HG03378 (cell line): ENCODE measurements around the gene PSMB5.
A peak's percentile ranks its signal among the peaks of the same experiment; 100 is the strongest.

ENCODE experiments used
- ATAC-seq: cut with Tn5 transposase; IDR thresholded peaks from one replicate; pipeline ENCODE4 v1.9.1; 2021; ENCODE audit warnings: mild to moderate bottlenecking, moderate library complexity; ENCODE audit not compliant: unreplicated experiment

PSMB5 gene

GRCh38 chr14:22995889-22996625 is 38.6 kb downstream of the PSMB5 start:
- no peak for ATAC-seq

DNA sequence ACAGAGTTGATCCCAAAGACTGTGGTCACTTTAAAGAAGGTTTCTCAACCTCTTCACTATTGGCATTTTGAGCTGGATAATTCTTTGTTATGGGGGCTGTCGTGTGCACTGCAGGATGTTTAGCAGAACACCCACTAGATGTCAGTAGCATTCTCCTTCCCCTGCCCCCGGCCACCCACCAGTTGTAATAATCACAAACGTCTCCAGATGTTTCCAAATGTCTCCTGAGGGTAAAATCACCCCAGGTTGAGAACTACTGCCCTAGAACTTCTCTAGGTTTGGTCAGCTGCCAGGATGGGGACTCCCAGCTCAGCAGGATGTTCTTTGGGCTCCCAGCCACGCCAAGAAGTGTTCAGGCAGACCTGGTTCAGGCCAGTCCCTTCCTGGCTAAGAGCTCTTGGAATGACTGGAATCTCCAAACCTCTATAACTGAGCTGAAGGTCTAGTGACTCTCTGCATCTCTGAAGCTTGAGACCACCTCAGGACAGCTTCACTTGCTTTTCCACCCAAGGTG is 39.9 kb downstream of the PSMB5 start:
- ATAC-seq, result no peak

GRCh38 chr14:22993517-22993916 is 41.2 kb downstream of the PSMB5 start:
- ATAC-seq, result no peak

GRCh38 chr14:22991852-22992251 is 42.8 kb downstream of the PSMB5 start:
- no peak for ATAC-seq

DNA sequence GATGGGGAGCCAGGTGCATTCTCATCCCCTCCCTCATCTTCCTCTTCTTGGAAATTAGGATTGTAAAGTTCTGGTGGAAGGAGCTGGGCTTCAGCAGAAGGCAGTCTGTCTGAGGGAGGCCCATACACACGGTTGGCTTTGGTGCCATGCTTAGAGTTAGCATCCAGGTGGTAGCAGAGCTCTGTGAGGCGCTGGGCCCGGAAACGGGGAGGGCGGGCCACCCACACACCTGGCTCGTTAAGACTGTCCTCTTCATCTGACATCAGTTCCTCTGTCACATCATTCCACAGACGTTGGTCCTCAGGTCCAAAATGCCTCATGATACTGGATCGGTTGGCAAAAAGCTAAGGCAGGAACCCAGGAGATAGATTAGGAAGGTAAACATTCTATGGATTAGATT is 47.4 kb downstream of the PSMB5 start:
- no peak for ATAC-seq

- ATAC-seq, result peak; percentile 58
These were observed 48.1 kb downstream of the PSMB5 start for GRCh38 chr14:22986508-22987054.

- no peak for ATAC-seq
These were observed 48.7 kb downstream of the PSMB5 start for GRCh38 chr14:22985894-22986507.

GRCh38 chr14:22984959-22985658 is 49.6 kb downstream of the PSMB5 start:
- ATAC-seq, result no peak

GRCh38 chr14:22982477-22983245 is 52.0 kb downstream of the PSMB5 start, which contains the start of gene AJUBA:
TSS of gene AJUBA (minus strand) at chr14:22982551. CDS start at chr14:22982266, 285 bp downstream.
- no peak for ATAC-seq

GRCh38 chr14:22981876-22982476 is 52.7 kb downstream of the PSMB5 start:
- no peak for ATAC-seq

DNA sequence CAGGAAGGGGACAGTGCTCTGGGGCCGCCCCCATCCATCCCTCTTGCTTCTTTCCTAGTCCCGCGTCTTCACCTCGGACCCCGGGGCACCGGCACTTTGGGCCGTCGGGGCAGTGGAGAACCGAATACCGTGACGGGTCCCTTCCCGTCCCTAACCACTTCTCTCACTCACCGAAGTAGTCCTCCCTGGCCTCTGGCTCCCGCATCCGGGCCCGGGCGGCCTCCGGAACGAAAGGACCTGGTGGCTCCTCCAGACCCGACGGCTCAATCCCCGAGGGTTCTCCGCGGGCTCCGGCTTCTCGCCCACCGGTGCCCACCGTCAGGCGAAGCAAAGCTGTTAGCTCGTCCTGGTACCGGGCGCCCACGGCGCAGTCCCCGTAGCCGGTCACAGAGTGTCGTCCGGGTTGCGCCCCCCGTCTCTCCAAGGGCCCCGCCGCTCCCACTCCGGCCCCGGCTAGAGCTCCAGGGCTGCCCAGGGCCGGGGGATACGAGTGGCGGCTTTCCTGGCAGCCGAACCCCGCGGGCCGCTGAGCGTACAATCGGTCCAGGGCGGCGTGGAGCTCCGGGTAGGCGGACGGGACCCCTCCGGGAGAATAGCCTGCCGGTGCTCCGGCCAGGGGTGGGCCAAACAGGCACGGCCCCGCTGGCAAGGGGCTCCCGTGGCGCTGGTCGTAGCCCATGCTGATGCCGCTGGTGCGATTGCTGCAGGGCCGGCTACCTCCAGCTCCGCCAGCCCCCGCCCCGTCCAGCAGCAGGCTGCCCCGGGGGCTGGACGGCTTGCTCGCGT is 53.4 kb downstream of the PSMB5 start:
- no peak for ATAC-seq

DNA sequence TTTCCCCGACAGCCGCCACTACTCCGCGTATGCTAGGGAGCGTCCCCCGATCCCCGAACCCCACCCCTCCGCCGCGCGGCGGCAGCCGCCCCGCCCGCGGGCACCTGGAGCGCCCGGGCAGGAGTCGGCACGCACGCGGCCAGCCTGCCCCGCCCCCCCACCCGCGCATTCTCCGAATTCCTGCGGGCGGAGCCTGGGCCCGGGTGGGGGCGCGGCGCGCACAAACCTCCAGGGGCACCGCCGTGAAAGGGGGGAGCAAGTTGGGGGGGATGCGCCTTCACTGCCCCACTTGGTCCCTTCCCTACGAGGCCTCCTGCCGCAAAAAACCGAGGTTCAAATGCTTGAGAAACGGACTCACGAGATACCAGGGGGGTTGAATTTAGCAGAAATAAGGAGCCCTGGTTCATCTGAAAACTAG is 54.0 kb downstream of the PSMB5 start:
- ATAC-seq, result no peak

GRCh38 chr14:22979748-22980392 is 54.8 kb downstream of the PSMB5 start:
- ATAC-seq, result no peak

DNA sequence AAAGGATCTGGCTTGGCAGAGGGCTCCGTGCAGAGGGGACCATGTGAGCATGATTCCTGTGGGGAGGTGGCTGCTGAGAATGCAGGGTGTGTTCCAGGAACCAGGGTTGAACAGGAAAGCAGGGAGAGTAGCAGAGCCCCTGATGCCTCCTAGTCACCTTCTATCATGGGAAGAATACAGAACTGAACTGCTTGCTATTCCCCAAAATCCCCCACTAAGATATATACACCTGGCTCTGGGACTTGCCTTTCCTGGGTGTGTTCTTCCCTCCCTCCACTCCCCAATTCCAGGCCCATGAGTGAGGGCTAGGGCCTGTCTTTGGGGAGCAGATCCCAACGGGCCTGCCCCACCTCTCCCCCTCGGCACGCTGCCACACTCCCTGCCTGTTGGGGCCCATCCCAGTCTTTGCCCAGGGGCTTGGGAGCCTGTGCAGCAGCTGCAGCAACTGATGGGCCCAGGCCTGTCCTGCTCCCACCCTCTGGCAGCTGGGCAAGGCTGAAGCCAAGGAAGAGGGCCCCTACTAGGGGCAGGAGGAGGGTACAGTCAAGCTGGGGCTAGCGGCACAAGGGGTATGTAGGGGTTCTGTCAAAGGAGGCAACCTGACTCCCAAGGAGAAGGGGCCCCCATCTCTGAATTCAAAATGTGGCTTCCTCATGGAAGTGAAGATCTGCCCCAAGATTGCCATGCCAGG is 55.6 kb downstream of the PSMB5 start:
- no peak for ATAC-seq

DNA sequence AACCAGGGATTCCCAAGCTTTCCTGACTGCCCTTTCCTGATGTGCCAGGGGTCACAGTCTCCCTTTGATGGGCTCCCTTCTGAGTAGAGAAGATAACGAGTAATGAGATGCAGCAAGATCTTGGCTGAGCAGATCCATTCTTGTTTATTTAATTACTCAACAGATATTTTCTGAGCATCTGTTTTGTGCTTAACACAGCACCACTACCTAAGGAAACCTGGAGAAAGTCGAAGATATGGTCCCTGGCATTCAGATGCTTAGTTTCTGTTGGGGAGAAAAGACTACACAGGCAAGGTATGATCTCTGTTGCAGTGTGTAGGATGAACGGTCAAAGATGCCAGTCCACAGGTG is 56.2 kb downstream of the PSMB5 start:
- no peak for ATAC-seq

GRCh38 chr14:22977684-22978486 is 56.8 kb downstream of the PSMB5 start:
- ATAC-seq, result no peak

- no peak for ATAC-seq
These were observed 57.3 kb downstream of the PSMB5 start for GRCh38 chr14:22977434-22977683.
